ENCODE results near the gene MT1X. TPM values are rescaled to one million over a fixed set of nuclear protein-coding genes. Genes with fewer than 3 reads are reported as not detected.
"Not testable (repeated sequence)": the region's sequence is repeated elsewhere in the genome, so short reads cannot be mapped to it uniquely, and the experiment has no call there.

MT1X gene
- total RNA-seq, 4 donors from 2014 or later, result 7.4 to 201 (median 66.3) TPM

GRCh38 chr16:56713794-56714193 is 31.5 kb downstream of the MT1X start:
- no peak overlapping the region for H3K27ac ChIP-seq
- H3K4me1 ChIP-seq, result no peaks in the 10 kb centered on the region
- H3K9me3 ChIP-seq, result no peaks in the 10 kb centered on the region
- no peak overlapping the region for H3K4me3 ChIP-seq
- no peak for DNase-seq
- intact Hi-C loops (cut with DNase I; ENCODE audit: low total_unique reads), result no loop called here
- no peaks in the 10 kb centered on the region for H3K36me3 ChIP-seq
- no peaks in the 10 kb centered on the region for H3K27me3 ChIP-seq
- TF ChIP-seq POLR2A (IDR thresholded peaks at IDR 0.05) (no peak), CTCF (IDR thresholded peaks at IDR 0.05) (no peak)

GRCh38 chr16:56715126-56715525 is 32.9 kb downstream of the MT1X start:
- DNase-seq, result no peak
- H3K4me1 ChIP-seq, result no peaks in the 10 kb centered on the region
- no peak overlapping the region for H3K27ac ChIP-seq
- H3K9me3 ChIP-seq, result no peaks in the 10 kb centered on the region
- H3K27me3 ChIP-seq, result no peaks in the 10 kb centered on the region
- no peaks in the 10 kb centered on the region for H3K36me3 ChIP-seq
- intact Hi-C loops (cut with DNase I; ENCODE audit: low total_unique reads), result no loop called here
- H3K4me3 ChIP-seq, result no peak overlapping the region
- TF ChIP-seq POLR2A (IDR thresholded peaks at IDR 0.05) (no peak), CTCF (IDR thresholded peaks at IDR 0.05) (no peak)

- no peak for TF ChIP-seq CTCF (IDR thresholded peaks at IDR 0.05)
- TF ChIP-seq POLR2A (IDR thresholded peaks at IDR 0.05), result no peak
- H3K4me1 ChIP-seq, result no peaks in the 10 kb centered on the region
- no peaks in the 10 kb centered on the region for H3K36me3 ChIP-seq
- H3K4me3 ChIP-seq, result no peak overlapping the region
- H3K27ac ChIP-seq, result no peak overlapping the region
- intact Hi-C loops (cut with DNase I; ENCODE audit: low total_unique reads), result no loop called here
- no peaks in the 10 kb centered on the region for H3K9me3 ChIP-seq
- no peaks in the 10 kb centered on the region for H3K27me3 ChIP-seq
- DNase-seq, result no peak
Observed at GRCh38 chr16:56716761-56717160, 34.5 kb downstream of the MT1X start.

GRCh38 chr16:56717532-56717931 is 35.3 kb downstream of the MT1X start:
- H3K27ac ChIP-seq; H3K4me1 ChIP-seq; H3K4me3 ChIP-seq; DNase-seq; H3K36me3 ChIP-seq; intact Hi-C loops (cut with DNase I; ENCODE audit: low total_unique reads); H3K9me3 ChIP-seq; H3K27me3 ChIP-seq: not testable (repeated sequence)

GRCh38 chr16:56722200-56722842 is 40.1 kb downstream of the MT1X start:
- TF ChIP-seq POLR2A (IDR thresholded peaks at IDR 0.05), result no peak
- TF ChIP-seq CTCF (IDR thresholded peaks at IDR 0.05), result no peak

GRCh38 chr16:56724191-56724590 is 41.9 kb downstream of the MT1X start:
- H3K36me3 ChIP-seq, result no peaks in the 10 kb centered on the region
- H3K27me3 ChIP-seq, result no peaks in the 10 kb centered on the region
- no peak for DNase-seq
- intact Hi-C loops (cut with DNase I; ENCODE audit: low total_unique reads), result no loop called here
- no peak overlapping the region for H3K4me3 ChIP-seq
- H3K27ac ChIP-seq, result no peak overlapping the region
- TF ChIP-seq POLR2A (IDR thresholded peaks at IDR 0.05) (no peak), CTCF (IDR thresholded peaks at IDR 0.05) (no peak)
- no peaks in the 10 kb centered on the region for H3K4me1 ChIP-seq
- H3K9me3 ChIP-seq, result no peaks in the 10 kb centered on the region

More at GRCh38 chr16:56722200-56722842, 40.1 kb downstream of the MT1X start:
- Histone ChIP-seq H3K36me3 (no peaks in the 10 kb centered on the region), H3K27ac (no peak overlapping the region), H3K27me3 (no peaks in the 10 kb centered on the region), H3K4me1 (no peaks in the 10 kb centered on the region), H3K9me3 (no peaks in the 10 kb centered on the region), H3K4me3 (no peak overlapping the region)
- intact Hi-C loops (cut with DNase I; ENCODE audit: low total_unique reads), result no loop called here
- DNase-seq, result no peak
